Measurements from ENCODE around the gene PAPPA. TPM values are rescaled to one million over a fixed set of nuclear protein-coding genes. Genes with fewer than 3 reads are reported as not detected.

Gene PAPPA
- total RNA-seq, 1 donor from 2014 or later = 172 TPM

- no peak overlapping the region for H3K27ac ChIP-seq (ENCODE audit: low read depth, low read length)
- no peak overlapping the region for H3K4me3 ChIP-seq (ENCODE audit: insufficient read depth, low read depth, low read length)
- FAIRE-seq = no peak
- H3K9ac ChIP-seq (ENCODE audit: low read length) = no peak overlapping the region
- H3K4me2 ChIP-seq (ENCODE audit: low read length) = no peak overlapping the region
- no peak overlapping the region for H3K4me3 Mint-ChIP-seq (ENCODE audit: unreplicated experiment)
- no peaks in the 10 kb centered on the region for H3K27me3 ChIP-seq (ENCODE audit: insufficient read depth, low read length)
- H2AFZ ChIP-seq (ENCODE audit: low read depth, low read length) = no peak overlapping the region
- peaks cover 12% of the 10 kb centered on the region for H4K20me1 ChIP-seq (ENCODE audit: insufficient read depth, low read length)
- peaks cover 56% of the 10 kb centered on the region for H3K36me3 Mint-ChIP-seq (ENCODE audit: low read depth, unreplicated experiment)
- H3K4me1 Mint-ChIP-seq (ENCODE audit: low read depth, unreplicated experiment) = peaks cover 7% of the 10 kb centered on the region
- H3K4me1 ChIP-seq (ENCODE audit: insufficient read depth, low read length) = no peaks in the 10 kb centered on the region
- H3K9me3 ChIP-seq (ENCODE audit: insufficient read depth, low read depth, low read length) = no peaks in the 10 kb centered on the region
- H3K27me3 Mint-ChIP-seq (ENCODE audit: low read depth, unreplicated experiment) = no peaks in the 10 kb centered on the region
- H3K79me2 ChIP-seq (ENCODE audit: insufficient read depth, low read length) = no peaks in the 10 kb centered on the region
- peaks cover 5% of the 10 kb centered on the region for H3K36me3 ChIP-seq (ENCODE audit: insufficient read depth, low read length)
- no peak overlapping the region for H3K27ac Mint-ChIP-seq (ENCODE audit: unreplicated experiment)
- H3K9me3 Mint-ChIP-seq (ENCODE audit: unreplicated experiment) = peaks cover 3% of the 10 kb centered on the region
- TF ChIP-seq EZH2 (IDR thresholded peaks at IDR 0.05; ENCODE audit: insufficient read depth, low read length) (no peak), CTCF (IDR thresholded peaks at IDR 0.05; ENCODE audit: insufficient read depth, low read depth, low read length) (no peak)
- DNase-seq (ENCODE audit: low read depth) = no peak
Observed at GRCh38 chr9:116218399-116218798, 64.8 kb downstream of the PAPPA start.

DNA sequence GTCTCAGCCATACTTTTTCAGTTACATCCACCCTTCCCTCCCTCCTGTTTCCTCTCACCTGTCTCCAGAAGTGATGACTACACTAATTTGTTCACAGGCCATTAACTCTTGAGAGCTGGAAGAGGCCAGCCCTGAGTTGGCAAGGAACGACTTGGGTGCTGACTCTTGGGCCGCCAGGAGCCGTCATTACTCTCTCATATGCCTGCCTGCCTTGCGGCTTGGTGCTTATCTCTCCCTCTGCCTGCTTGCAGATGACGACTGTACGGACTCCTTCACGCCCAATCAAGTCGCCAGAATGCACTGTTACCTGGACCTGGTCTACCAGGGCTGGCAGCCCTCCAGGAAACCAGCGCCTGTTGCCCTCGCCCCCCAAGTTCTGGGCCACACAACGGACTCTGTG lies 66.1 kb downstream of the PAPPA start:
- H4K20me1 ChIP-seq (ENCODE audit: insufficient read depth, low read length) = peaks cover 8% of the 10 kb centered on the region
- H3K4me3 ChIP-seq (ENCODE audit: insufficient read depth, low read depth, low read length) = no peak overlapping the region
- TF ChIP-seq CTCF (IDR thresholded peaks at IDR 0.05; ENCODE audit: insufficient read depth, low read depth, low read length) (no peak), EZH2 (IDR thresholded peaks at IDR 0.05; ENCODE audit: insufficient read depth, low read length) (no peak)
- peak; percentile 52 for DNase-seq (ENCODE audit: low read depth)
- no peak overlapping the region for H3K27ac Mint-ChIP-seq (ENCODE audit: unreplicated experiment)
- H3K27ac ChIP-seq (ENCODE audit: low read depth, low read length) = no peak overlapping the region
- no peaks in the 10 kb centered on the region for H3K9me3 ChIP-seq (ENCODE audit: insufficient read depth, low read depth, low read length)
- FAIRE-seq = no peak
- no peak overlapping the region for H3K4me3 Mint-ChIP-seq (ENCODE audit: unreplicated experiment)
- peaks cover 52% of the 10 kb centered on the region for H3K36me3 Mint-ChIP-seq (ENCODE audit: low read depth, unreplicated experiment)
- no peaks in the 10 kb centered on the region for H3K4me1 ChIP-seq (ENCODE audit: insufficient read depth, low read length)
- H3K9me3 Mint-ChIP-seq (ENCODE audit: unreplicated experiment) = peaks cover 3% of the 10 kb centered on the region
- no peaks in the 10 kb centered on the region for H3K27me3 Mint-ChIP-seq (ENCODE audit: low read depth, unreplicated experiment)
- H3K79me2 ChIP-seq (ENCODE audit: insufficient read depth, low read length) = no peaks in the 10 kb centered on the region
- no peaks in the 10 kb centered on the region for H3K36me3 ChIP-seq (ENCODE audit: insufficient read depth, low read length)
- H3K4me2 ChIP-seq (ENCODE audit: low read length) = no peak overlapping the region
- H3K9ac ChIP-seq (ENCODE audit: low read length) = no peak overlapping the region
- H2AFZ ChIP-seq (ENCODE audit: low read depth, low read length) = no peak overlapping the region
- H3K4me1 Mint-ChIP-seq (ENCODE audit: low read depth, unreplicated experiment) = peaks cover 2% of the 10 kb centered on the region
- H3K27me3 ChIP-seq (ENCODE audit: insufficient read depth, low read length) = no peaks in the 10 kb centered on the region

DNA sequence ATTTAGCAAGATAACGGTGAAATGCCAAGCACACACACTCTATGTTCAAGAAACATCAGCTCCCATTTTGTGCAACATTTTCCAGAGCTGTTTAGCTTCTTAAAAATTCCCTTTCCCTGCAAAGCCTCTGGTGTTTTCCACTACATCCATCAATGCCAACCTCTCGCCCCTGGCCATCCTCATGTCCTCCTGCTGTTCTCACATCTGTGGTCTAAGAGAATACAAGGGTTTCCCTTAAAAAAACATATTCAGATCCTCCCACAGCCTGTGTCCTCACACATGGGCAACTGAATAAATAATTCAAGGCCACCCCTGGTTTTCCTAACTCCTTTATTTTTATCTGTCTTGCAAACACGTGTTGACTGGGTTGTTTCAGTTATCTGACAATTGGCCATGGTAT lies 70.3 kb downstream of the PAPPA start:
- no peak for TF ChIP-seq CTCF (IDR thresholded peaks at IDR 0.05; ENCODE audit: insufficient read depth, low read depth, low read length)
- TF ChIP-seq EZH2 (IDR thresholded peaks at IDR 0.05; ENCODE audit: insufficient read depth, low read length) = no peak
- no peaks in the 10 kb centered on the region for H3K9me3 ChIP-seq (ENCODE audit: insufficient read depth, low read depth, low read length)
- no peaks in the 10 kb centered on the region for H3K27me3 Mint-ChIP-seq (ENCODE audit: low read depth, unreplicated experiment)
- H3K27ac Mint-ChIP-seq (ENCODE audit: unreplicated experiment) = no peak overlapping the region
- no peaks in the 10 kb centered on the region for H3K27me3 ChIP-seq (ENCODE audit: insufficient read depth, low read length)
- H3K9me3 Mint-ChIP-seq (ENCODE audit: unreplicated experiment) = no peaks in the 10 kb centered on the region
- no peak overlapping the region for H3K4me2 ChIP-seq (ENCODE audit: low read length)
- H4K20me1 ChIP-seq (ENCODE audit: insufficient read depth, low read length) = peaks cover 7% of the 10 kb centered on the region
- no peak overlapping the region for H3K4me3 Mint-ChIP-seq (ENCODE audit: unreplicated experiment)
- FAIRE-seq (no peak), DNase-seq (ENCODE audit: low read depth) (no peak)
- H3K36me3 Mint-ChIP-seq (ENCODE audit: low read depth, unreplicated experiment) = peaks cover 54% of the 10 kb centered on the region
- H2AFZ ChIP-seq (ENCODE audit: low read depth, low read length) = no peak overlapping the region
- no peaks in the 10 kb centered on the region for H3K79me2 ChIP-seq (ENCODE audit: insufficient read depth, low read length)
- H3K4me1 ChIP-seq (ENCODE audit: insufficient read depth, low read length) = no peaks in the 10 kb centered on the region
- H3K36me3 ChIP-seq (ENCODE audit: insufficient read depth, low read length) = no peaks in the 10 kb centered on the region
- H3K4me3 ChIP-seq (ENCODE audit: insufficient read depth, low read depth, low read length) = no peak overlapping the region
- no peak overlapping the region for H3K9ac ChIP-seq (ENCODE audit: low read length)
- H3K4me1 Mint-ChIP-seq (ENCODE audit: low read depth, unreplicated experiment) = peaks cover 2% of the 10 kb centered on the region
- H3K27ac ChIP-seq (ENCODE audit: low read depth, low read length) = no peak overlapping the region
